Stimulated activated CD4-positive, alpha-beta T cell treated with anti-CD3 and anti-CD28 coated beads, Interleukin-12 subunit alpha, Interleukin-12 subunit beta, amount 100 ng/mL, for 4 hours (primary cell): ENCODE data around the gene ACTN4.

Experiments
- DNase-seq: peaks from one replicate; pipeline ENCODE4 v3.0.0-alpha.2; 2020

ACTN4 gene

DNA sequence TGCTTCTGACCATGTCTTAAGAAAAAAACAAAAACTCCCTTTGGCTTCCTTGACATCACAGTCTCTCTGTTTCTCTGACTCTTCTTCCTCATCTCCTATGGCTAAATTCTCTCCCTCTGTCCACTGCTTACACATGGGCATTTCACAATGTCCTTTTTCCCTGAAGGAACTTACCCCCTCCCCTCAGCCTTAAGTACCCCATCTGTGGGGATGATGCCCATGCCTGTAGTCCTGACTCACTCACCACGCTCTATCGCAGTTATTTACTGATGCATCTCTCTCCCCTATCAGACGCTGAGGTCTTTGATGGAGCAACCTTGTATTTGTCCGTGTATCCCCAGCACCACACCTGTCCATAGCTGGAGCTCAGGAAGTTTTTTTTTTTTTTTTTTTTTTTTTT lies 32.4 kb downstream of the ACTN4 start:
- no peak for DNase-seq

DNA sequence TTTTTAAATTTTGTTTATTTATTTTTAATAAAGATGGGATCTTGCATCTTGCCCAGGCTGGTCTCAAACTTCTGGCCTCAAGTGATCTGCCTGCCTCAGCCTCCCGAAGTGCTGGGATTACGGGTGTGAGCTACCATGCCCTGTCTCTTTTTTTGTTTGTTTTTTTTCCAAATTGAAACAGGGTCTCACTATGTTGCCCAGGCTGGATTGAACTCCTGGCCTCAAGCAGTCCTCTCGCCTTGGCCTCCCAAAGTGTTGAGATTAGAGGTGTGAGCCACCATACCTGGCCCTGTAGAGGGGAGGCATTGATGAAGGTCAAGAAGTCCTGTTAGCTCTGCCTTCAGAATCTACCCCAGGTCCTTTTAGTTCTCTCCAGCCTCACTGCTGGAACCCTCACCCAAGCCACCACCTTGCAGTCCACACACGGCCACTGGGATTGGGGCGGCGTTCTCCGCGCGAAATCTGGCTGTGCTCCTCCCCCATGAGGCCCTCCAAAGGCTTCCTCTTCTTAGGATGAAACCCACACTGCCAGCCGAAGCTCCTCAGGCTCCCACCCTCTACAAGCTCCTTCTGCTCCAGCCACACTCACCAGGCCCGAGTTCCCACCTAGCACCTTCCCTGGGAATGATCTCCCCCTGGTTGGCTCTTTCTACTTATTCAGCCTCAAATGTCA lies 34.9 kb downstream of the ACTN4 start:
- DNase-seq, result no peak

DNA sequence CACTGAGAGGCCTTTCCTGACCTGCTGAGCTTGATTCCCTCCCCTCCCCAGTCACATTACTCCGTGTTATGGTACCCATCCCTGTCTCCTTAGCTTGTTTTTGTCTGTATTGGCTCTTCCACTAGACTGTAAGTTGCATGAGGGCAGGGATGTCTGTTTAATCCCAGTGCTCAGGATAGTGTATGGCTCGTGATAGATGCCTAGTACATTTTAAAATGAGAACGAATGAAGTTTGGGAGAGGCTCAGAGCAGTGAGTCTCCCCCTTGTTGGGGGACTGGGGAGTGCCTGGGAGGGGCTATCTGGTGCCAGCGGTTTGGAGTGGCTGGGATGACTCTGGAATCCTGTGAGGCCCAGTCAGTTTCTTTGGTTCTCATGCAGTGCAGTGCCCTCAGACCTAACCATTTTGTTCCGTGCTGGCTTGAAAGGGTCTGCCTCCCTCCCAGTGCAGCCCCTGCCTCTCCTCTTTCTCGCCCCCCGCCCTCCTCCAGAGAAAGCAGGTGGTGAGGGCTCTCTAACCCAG lies 35.5 kb downstream of the ACTN4 start:
- no peak for DNase-seq

DNA sequence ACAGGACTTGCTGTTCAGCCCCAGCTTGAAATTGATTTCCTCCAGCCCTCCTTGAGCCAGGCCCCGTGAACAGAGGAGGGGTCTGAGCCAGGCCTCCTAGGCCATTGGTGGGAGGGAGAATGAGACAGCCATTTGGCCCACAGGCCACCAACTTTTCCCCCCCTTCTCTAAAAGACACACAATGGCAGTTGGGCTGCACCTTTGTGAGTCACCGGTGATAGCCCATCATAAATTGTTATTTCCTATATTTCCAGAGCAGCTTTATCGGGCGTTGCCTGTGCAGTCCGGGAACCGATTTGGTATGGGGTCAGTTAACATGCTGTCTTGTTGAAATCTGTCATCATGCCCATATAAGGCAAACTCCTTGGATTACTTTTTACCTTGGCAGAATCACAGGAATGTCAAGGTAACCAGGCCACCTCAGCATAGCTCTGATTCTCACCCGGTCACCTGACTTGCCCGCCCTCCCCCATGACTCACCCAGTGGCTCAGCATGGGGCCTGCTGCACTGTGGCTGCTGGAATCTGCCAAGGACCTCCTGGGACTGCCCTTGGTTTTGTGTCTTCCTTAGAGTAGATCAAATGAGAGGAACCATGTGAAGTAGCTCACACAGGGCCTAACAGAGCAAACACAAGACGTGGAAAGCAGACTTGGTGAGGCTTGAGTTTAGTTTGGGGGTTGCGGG lies 36.1 kb downstream of the ACTN4 start:
- peak; percentile 30 for DNase-seq

DNA sequence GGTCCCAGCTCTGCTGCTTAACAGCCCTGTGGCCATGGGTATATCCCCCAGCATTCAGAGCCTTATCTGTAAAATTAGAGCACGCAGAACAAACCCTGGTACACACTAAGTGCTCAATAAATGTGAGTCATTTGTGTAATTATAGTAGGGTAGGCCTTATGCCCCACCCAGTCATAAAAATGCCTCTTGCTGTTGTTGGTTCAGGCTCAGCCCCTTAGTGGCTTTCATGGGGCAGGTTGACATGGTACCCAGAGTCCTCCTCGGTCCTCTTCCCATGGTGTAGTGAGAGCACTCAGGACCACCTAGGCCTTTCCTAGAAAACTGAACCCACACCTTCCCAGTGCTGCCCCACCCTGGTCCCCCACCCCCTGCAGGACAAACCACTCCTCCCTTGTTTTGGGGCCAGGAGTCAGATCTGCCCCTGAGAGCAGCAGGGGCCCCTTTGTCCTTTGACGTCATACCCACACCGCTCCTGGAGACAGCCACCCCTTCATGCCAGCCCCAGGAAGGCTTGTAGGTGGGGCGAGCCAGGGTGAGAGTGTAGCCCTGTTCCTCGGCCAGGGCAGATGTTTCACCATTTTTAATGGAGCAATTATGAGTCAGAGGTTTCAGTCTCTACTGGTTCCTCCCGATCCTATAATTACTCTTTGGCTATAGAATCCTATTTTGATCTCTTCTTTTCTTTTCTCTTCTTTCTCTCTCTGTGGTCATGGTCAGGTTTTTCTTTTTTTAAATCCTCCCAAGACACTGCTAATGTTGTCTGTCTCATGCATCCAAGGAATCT lies 36.8 kb downstream of the ACTN4 start:
- no peak for DNase-seq

DNA sequence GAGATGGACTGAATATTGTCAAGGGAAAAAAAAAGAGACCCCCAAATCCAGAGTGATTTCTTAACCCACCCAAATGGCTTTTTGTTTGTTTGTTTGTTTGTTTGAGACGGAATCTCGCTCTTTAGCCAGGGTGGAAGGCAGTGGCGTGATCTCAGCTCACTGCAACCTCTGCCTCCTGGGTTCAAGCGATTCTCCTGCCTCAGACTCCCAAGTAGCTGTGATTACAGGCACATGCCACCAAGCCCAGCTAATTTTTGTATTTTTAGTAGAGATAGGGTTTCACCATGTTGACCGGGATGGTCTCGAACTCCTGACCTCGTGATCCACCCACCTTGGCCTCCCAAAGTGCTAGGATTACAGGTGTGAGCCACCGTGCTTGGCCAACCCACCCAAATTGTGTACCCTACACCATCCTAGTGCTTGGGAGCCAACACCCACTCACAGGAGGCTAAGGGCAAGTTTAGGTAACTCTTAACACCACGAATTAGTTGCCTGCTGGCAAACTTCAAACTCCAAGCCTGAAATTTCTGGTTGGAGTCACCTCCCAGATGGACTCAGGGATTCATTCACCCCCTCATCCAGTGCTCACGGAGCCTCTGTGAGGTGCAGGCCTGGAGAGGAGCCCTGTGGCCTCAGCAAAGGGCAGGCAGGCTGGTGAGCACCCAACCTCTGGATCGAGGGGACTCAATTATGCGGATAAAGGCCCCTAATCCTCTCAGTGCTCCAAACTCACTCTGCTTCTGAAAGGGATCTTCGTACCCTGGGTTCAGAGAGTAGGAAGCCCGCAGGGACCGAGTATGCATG lies 37.6 kb downstream of the ACTN4 start:
- DNase-seq, result no peak

DNA sequence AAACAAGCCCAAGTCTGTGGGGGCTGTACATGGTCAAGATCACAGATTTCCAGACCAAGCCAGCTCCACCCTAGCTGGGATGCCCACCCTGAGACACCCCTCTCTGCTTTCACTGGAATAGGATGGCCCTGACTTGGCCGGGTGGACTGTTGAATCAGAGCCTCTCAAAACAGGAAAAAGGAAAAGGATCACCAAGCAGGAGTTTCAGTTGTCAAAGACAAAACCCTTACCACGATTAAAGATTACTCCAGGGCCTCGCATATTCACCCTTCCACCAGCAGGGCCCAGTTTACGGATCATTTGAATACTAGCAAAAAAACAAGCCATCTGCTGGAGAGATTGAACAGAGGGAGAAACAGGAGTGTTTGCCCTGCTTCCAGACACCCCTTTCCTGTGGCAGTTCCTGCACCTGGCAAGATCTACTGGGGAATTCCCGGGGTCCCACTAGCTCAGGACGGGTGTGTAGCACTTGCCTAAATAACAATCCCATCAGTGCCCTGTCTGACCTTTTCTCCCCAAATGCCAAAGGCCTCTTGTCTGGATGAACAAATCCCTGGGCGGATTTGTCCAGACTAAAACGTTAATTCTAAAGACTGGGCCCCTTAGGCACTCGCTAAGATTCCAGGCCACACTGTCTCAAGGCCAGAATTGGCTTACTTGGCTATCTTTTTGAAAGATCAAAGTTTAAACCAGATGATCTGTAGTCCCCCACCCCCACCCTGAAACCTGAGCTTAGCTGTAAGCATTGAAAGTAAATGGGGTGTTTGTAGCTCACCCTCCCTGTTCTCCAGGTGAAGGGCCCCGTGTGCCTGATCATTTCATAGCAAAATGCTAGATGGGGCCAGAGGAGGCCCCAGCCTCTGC lies 38.4 kb downstream of the ACTN4 start:
- no peak for DNase-seq

DNA sequence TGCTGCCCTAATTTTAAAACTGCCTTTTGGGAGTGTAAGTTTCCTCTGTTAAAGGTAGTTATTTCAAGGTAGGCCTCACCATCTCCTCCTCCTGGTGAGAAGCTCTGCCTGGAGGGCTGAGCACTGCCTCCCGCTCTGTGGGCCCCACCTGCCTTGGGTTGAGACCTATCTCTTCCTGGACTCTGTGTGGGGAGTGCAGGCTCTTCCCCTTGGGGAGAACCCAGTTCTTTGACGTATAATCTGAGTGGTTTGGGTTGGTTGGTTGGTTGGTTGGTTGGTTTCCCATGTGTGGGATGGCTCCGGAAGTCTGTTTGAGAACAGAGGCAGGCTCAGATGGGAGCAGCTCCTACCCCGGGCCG lies 39.1 kb downstream of the ACTN4 start:
- no peak for DNase-seq

DNA sequence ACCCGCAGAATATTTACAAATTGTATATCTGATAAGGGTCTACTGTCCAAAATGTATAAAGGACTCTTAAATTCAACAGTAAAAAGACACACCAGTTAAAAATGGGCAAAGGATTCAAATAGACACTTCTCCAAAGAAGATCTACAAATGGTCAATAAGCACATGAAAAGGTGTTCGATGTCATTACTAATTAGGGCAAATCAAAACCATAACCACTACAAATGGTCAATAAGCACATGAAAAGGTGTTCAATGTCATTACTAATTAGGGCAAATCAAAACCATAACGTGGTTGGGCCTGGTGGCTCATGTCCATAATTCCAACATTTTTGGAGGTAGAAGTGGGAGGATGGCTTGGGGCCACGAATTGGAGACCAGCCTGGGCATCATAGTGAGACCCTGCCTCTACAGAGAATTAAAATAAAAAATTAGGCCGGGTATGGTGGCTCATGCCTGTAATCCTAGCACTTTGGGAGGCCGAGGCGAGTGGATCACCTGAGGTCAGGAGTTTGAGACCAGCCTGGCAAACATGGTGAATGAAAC lies 40.5 kb downstream of the ACTN4 start:
- DNase-seq, result no peak

DNA sequence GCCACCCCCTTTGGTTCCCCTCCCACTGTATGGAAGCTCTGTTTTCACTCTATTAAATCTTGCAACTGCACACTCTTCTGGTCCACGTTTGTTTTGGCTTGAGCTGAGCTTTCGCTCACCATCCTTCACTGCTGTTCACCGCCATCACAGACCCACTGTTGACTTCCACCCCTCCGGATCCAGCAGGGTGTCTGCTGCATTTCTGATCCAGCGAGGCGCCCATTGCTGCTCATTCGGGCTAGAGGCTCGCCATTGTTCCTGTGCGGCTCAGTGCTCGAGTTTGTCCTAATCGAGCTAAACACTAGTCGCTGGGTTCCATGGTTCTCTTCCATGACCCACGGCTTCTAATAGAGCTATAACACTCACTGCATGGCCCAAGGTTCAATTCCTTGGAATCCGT lies 42.7 kb downstream of the ACTN4 start:
- no peak for DNase-seq

DNA sequence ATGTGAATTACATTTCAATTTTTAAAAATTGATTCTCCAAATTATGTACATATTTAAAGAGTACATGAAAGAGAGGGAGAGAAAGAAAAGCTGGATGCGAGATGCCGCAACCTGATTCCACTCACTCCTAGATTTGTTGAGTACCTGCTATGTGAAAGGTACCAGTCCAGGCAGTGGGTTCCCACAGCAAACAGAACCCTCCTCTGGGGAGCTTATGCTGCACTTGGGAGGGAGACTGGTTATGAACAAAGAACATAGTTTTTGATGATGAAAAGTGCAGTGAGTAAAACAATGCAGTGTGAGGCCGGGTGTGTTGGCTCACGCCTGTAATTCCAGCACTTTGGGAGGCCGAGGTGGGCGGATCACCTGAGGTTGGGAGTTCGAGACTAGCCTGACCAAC lies 43.4 kb downstream of the ACTN4 start:
- no peak for DNase-seq

DNA sequence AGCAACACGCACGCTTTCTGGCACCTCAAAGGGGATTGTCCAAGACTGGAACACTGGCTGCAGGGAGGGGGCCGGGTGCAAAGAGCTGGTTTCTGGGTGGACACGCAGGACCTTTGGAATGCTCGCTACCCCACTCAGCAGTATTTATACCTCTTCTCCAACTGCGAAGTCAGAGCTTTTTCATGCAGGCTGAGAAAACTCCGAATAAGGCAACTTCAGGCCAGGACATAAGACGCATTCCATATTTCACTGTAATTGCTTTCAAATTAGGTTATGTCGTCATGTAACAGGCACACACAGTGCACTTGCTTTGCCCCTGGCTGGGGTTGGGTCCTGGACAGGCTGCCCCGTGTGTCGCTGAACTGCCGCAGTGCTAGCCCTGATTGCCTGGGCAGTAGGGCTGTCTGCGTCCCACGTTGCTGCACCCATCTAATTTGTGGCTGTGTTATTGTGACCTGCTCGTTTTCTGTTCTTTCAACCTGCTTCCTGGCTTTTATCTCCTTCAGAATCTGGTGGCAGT lies 44.5 kb downstream of the ACTN4 start:
- DNase-seq, result no peak

DNA sequence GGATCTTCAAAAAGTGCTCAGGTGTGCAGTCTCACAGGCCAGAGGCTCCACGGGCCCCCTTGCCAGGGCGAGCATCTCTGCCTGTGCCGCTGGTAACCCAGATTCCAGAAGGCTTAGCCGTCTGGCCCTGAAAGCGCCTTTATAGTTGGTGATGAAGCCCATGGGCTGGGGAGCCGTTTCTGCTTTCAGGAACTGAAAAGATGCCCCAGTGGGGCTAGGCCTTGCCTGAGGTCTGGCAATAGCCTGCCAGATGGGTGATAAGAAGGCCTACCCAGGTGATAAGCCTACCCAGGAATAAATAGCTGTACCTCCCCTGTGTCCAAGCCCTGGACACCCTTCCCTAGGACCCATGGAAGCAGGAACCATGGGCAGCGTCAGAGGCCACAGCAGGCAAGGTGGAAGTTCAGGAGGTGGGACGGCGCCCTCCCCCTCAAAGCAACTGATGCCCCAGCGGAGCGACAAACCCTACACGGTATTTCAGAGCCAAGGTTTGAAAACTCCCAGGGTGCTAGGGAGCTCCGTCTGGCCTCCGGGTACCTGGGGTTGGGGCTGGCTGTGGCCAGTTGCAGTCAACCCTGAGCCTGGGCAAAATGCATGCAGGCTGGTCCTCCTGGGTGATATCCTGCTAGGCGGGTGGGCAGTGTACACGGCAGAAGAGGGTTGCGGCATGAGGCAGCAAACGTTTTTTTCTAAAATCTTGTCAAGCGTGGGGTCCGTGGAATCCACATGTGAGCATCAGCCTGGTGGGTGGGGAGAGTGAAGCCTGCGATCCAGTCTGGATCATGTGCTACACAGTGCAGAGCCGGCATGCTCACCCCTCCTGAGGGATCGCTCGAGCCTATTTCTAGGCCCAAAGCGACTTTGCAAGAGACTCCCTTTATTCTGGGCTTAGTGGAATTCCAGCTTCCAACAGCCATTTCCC lies 45.3 kb downstream of the ACTN4 start:
- DNase-seq, result no peak

DNA sequence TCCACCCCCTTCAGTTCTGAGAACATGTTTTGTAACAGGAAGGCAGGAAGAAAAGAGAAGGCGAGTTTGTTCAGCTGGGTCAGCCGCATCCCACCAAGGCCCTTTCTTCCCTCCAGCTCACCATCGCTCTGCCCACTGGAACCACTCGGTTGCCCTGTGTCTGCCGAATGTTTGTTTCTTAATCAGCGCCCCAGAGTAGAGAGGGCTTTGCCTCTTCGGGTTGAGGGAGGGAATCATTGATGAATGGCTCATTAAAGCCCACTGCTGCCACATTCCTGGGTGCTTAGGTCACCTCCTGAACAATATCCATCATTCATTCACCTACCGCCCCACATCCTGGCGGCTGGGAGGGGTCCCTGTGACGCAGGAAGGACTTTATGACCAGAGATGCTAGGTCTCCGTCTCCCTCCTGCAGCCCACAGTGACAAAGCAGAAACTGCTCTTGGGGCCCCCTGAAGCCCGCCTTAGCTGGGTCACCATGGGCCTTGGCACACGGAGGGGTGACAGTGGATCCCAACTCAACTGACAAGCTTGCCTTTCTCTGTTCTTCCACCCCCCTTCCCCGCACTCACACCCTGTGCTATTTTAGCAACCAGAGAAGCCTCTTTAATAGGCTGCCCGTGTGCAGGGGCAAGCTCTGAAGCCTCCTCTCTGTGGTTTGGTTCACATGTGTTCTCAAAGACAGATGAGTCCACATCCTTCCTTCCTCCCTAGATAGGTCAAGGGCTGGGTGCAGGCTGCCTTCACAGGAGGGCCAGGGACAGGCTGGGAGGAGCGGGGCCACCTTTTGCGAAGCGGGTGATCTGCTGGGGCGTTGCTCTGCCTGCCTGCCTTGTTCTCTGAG lies 46.2 kb downstream of the ACTN4 start:
- DNase-seq, result no peak

DNA sequence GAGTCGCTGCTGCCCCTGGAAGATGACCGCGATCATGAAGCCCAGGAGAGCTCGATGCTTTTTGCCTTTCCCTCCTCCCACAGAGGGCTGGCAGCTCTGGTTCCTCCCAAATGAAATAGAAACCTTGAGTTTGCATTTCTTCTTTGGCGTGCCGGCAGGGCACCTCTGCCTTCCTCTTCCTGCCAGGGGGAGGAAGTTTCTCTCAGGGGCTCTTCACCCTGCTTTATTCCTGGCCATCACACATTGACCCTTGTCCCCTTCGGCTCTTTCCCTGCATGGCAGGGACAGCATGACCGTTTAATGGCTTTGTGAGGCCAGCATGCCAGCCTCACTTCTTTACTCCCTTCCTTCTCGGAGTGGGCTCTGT lies 47.9 kb downstream of the ACTN4 start:
- no peak for DNase-seq

DNA sequence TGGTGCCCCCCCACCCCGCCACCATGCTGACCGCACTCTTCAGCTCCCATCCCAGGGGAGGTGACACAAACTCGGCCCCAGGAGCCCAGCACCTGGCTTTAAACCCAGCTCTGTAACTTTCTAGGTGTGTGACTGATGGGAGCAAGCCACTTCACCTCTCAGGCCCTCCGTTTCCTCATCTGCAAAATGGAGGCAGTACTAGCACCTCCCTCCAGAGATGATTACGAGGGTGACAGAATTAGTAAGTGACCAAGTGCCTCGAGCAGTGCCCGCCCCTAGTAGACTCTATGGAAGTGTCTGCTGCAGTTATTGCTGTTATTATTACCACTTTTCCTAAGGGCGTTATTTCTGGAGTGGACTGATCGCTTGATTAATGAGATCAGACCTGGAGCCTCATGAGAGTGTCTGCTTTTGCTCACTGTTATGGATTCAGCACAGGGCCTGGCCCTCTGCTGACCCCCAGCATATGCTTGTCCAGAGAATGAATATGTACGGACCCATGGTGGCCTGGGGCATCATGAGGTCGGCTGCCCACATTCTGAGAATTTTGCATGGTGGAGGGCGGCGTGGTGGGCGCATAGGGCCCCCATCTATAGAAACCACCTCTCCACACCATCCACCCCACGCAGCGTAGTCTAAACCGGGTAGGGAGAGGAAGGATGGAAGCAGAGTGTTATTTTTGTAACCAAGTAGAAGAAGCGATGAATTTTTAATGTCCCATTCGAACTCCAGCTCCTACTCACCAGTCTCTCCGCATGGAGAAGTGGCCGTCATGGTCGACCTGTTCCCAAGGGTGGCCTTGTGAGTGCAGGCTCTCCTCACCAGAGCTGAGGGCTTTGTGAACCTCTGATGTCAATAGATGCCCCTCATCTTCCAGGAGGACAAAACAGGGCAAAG lies 48.6 kb downstream of the ACTN4 start:
- no peak for DNase-seq

DNA sequence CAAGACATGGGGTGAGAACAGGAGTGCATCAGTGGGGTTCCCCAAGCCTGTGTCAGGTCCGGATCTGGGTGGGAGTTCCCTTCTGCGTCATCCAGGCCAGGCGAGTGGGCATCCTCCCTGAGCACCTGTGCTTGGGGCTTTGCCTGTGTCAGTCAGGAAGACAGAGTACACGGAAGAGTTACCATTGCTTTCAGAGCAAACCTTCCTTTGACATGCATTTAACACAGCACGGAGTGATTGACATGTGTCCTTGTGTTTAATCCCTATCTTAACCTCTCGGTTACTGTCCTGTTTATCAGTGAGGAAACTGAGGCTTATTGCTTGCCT lies 49.2 kb downstream of the ACTN4 start:
- DNase-seq, result no peak

DNA sequence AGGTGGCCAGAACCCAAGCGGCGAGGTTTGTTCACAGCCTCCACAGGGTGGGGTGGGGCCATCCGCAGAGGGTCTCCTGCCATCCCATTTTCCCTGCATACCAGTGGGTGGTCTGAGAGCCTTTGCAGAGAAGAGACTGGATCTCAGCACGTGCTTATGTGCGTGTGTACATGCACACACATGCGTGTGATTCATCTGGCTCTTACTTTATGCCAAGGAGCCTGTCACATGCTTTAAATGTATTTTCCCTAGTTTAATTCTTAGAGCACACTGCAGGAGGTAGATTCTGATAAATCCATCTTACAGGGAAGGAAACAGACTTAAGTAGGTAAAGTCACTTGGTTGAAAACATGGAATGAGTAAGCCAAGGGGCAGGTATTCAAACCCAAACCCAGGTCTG lies 49.7 kb downstream of the ACTN4 start:
- no peak for DNase-seq

DNA sequence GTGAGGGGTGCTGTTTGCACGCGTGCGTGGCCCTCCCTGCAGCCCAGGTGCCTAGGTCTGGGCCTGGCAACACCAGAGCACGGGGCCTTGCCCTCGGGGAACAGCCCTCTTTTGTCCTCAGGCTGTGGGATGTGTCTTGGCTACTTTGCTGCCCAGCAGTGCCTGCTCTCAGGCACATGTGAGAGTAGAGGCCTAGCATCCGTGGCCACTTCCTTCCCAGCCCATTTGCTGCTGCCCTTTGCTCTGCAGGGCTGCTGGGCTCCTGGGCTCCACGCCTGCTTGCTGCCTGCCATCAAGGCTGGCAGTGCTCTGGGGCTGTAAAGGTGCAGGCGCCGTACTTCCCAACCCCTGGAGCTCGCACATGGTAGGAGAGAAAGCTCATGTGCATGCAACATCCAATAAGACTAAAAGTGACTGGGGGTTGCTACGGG lies 50.2 kb downstream of the ACTN4 start:
- no peak for DNase-seq
